Measurements from ENCODE around the gene AK8.

GRCh38 chr9:132679946-132680625 is 198.0 kb downstream of the AK8 start:
- TF ChIP-seq CTCF (conservative IDR thresholded peaks at IDR 0.05; ENCODE audit: low read length): no peak
- TF ChIP-seq EZH2phosphoT487 (IDR thresholded peaks at IDR 0.05; ENCODE audit: borderline replicate concordance): no peak

Measured in Loucy (cell line).